Measurements from ENCODE around the gene TOP2A.

The TOP2A gene

DNA sequence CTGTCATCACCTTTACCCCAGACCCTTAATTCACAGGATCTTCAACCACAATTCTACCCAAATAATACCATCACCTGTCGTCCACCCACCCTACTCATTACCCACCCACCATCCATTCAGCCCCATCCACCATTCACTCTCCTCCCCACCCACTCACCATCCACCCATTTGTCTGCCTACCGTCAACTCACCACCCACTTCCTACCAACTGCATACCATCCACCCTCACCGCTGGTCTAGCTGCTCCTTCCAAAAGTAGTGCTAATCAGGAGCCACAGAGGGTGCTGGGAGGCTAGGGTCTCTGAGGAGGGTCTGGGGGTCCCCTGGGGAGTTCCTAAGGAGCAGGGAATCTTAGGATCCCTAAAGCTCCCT, 13.5 kb upstream of the TOP2A start:
- no peak overlapping the region for H2AK5ac ChIP-seq (ENCODE audit: low read length, severe bottlenecking)
- no peaks in the 10 kb centered on the region for H3K36me3 ChIP-seq (ENCODE audit: control insufficient read depth in 1 of 2, insufficient read depth in 2 of 2, low read depth in 1 of 2, low read length in 2 of 2)
- no peak overlapping the region for H2AFZ ChIP-seq (ENCODE audit: low read depth, low read length)
- H3K27ac ChIP-seq (ENCODE audit: low read length, poor library complexity, severe bottlenecking), result no peak overlapping the region
- H3K27me3 ChIP-seq (ENCODE audit: control insufficient read depth in 1 of 2, insufficient read depth in 1 of 2, low read length in 2 of 2), result no peaks in the 10 kb centered on the region
- DNase-seq, result no peak
- H3K79me1 ChIP-seq (replicated peaks; ENCODE audit: low read length, poor library complexity, severe bottlenecking), result no peaks in the 10 kb centered on the region
- no peak overlapping the region for H4K91ac ChIP-seq (ENCODE audit: low read length)
- WGBS, result 80% methylated on average over 3 of the region's 3 CpGs
- H3K9me3 ChIP-seq (ENCODE audit: control insufficient read depth, low read length), result no peaks in the 10 kb centered on the region
- no peak overlapping the region for H3K14ac ChIP-seq (ENCODE audit: low read length in 2 of 2)
- H3K4me3 ChIP-seq (ENCODE audit: insufficient read depth in 1 of 2, low read depth in 1 of 2, low read length in 2 of 2), result no peak overlapping the region
- H3K4ac ChIP-seq (ENCODE audit: low read depth in 1 of 2, low read length in 2 of 2), result no peak overlapping the region
- no peak overlapping the region for H3K23ac ChIP-seq (ENCODE audit: low read length in 2 of 2)
- no peak overlapping the region for H2BK5ac ChIP-seq (ENCODE audit: low read depth, low read length, poor library complexity, severe bottlenecking)
- H3K4me2 ChIP-seq (ENCODE audit: low read length, poor library complexity, severe bottlenecking), result no peak overlapping the region
- H4K8ac ChIP-seq (ENCODE audit: low read length), result no peak overlapping the region
- no peak overlapping the region for H3K9ac ChIP-seq (ENCODE audit: low read length)
- H2BK120ac ChIP-seq (ENCODE audit: low read depth, low read length), result no peak overlapping the region
- no peak overlapping the region for H2BK12ac ChIP-seq (ENCODE audit: low read length in 2 of 2)
- H3K4me1 ChIP-seq (ENCODE audit: control insufficient read depth, insufficient read depth, low read depth, low read length), result no peaks in the 10 kb centered on the region
- H3K18ac ChIP-seq (ENCODE audit: low read depth in 1 of 2, low read length in 2 of 2), result no peak overlapping the region
- no peak overlapping the region for H2BK15ac ChIP-seq (ENCODE audit: low read depth, poor library complexity, severe bottlenecking)

- H3K4me3 ChIP-seq (ENCODE audit: insufficient read depth in 1 of 2, low read depth in 1 of 2, low read length in 2 of 2), result no peak overlapping the region
- no peak overlapping the region for H2BK15ac ChIP-seq (ENCODE audit: low read depth, poor library complexity, severe bottlenecking)
- no peak overlapping the region for H2BK120ac ChIP-seq (ENCODE audit: low read depth, low read length)
- H2BK5ac ChIP-seq (ENCODE audit: low read depth, low read length, poor library complexity, severe bottlenecking), result no peak overlapping the region
- H3K27me3 ChIP-seq (ENCODE audit: control insufficient read depth in 1 of 2, insufficient read depth in 1 of 2, low read length in 2 of 2), result no peaks in the 10 kb centered on the region
- DNase-seq, result no peak
- H3K9me3 ChIP-seq (ENCODE audit: control insufficient read depth, low read length), result no peaks in the 10 kb centered on the region
- no peak overlapping the region for H4K8ac ChIP-seq (ENCODE audit: low read length)
- no peak overlapping the region for H3K27ac ChIP-seq (ENCODE audit: low read length, poor library complexity, severe bottlenecking)
- H3K4me1 ChIP-seq (ENCODE audit: control insufficient read depth, insufficient read depth, low read depth, low read length), result no peaks in the 10 kb centered on the region
- no peaks in the 10 kb centered on the region for H3K79me1 ChIP-seq (replicated peaks; ENCODE audit: low read length, poor library complexity, severe bottlenecking)
- H3K4me2 ChIP-seq (ENCODE audit: low read length, poor library complexity, severe bottlenecking), result no peak overlapping the region
- H3K4ac ChIP-seq (ENCODE audit: low read depth in 1 of 2, low read length in 2 of 2), result no peak overlapping the region
- H3K9ac ChIP-seq (ENCODE audit: low read length), result no peak overlapping the region
- 82% methylated on average over 10 of the region's 10 CpGs for WGBS
- no peak overlapping the region for H2BK12ac ChIP-seq (ENCODE audit: low read length in 2 of 2)
- no peak overlapping the region for H3K18ac ChIP-seq (ENCODE audit: low read depth in 1 of 2, low read length in 2 of 2)
- no peaks in the 10 kb centered on the region for H3K36me3 ChIP-seq (ENCODE audit: control insufficient read depth in 1 of 2, insufficient read depth in 2 of 2, low read depth in 1 of 2, low read length in 2 of 2)
- H3K14ac ChIP-seq (ENCODE audit: low read length in 2 of 2), result no peak overlapping the region
- H2AFZ ChIP-seq (ENCODE audit: low read depth, low read length), result no peak overlapping the region
- no peak overlapping the region for H2AK5ac ChIP-seq (ENCODE audit: low read length, severe bottlenecking)
- H4K91ac ChIP-seq (ENCODE audit: low read length), result no peak overlapping the region
- no peak overlapping the region for H3K23ac ChIP-seq (ENCODE audit: low read length in 2 of 2)
Measured at GRCh38 chr17:40430272-40431230, 12.9 kb upstream of the TOP2A start.

DNA sequence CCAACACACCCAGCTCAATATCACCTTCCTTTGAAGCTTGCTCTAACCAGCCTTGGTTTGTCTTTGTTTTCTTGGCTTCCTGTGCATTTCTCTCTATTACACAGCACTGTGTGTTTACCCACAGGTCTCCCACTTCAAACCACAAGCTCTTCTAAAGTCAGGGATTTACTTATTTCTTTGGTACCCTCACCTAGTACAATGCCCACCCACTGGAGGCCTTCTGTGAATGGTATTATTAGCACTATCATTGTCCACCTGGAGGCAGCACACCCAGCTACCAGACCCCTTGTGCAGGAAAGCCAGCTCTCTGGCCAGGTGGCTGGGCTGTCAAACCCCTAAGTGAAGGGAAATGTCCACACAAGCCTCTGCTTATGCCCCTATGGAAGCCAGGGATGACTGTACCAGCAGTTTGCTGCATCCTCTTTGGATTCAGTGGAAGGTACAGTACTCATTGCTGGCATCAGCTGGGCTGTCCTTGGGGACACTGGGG, 9.4 kb upstream of the TOP2A start:
- H3K27me3 ChIP-seq (ENCODE audit: control insufficient read depth in 1 of 2, insufficient read depth in 1 of 2, low read length in 2 of 2), result no peaks in the 10 kb centered on the region
- H2BK12ac ChIP-seq (ENCODE audit: low read length in 2 of 2), result no peak overlapping the region
- H3K27ac ChIP-seq (ENCODE audit: low read length, poor library complexity, severe bottlenecking), result no peak overlapping the region
- H3K4me1 ChIP-seq (ENCODE audit: control insufficient read depth, insufficient read depth, low read depth, low read length), result no peaks in the 10 kb centered on the region
- H4K91ac ChIP-seq (ENCODE audit: low read length), result no peak overlapping the region
- no peak overlapping the region for H4K8ac ChIP-seq (ENCODE audit: low read length)
- H2BK15ac ChIP-seq (ENCODE audit: low read depth, poor library complexity, severe bottlenecking), result no peak overlapping the region
- no peak overlapping the region for H2AK5ac ChIP-seq (ENCODE audit: low read length, severe bottlenecking)
- no peak overlapping the region for H3K4ac ChIP-seq (ENCODE audit: low read depth in 1 of 2, low read length in 2 of 2)
- DNase-seq, result no peak
- no peaks in the 10 kb centered on the region for H3K9me3 ChIP-seq (ENCODE audit: control insufficient read depth, low read length)
- H3K14ac ChIP-seq (ENCODE audit: low read length in 2 of 2), result no peak overlapping the region
- no peak overlapping the region for H3K9ac ChIP-seq (ENCODE audit: low read length)
- H2AFZ ChIP-seq (ENCODE audit: low read depth, low read length), result no peak overlapping the region
- H3K4me3 ChIP-seq (ENCODE audit: insufficient read depth in 1 of 2, low read depth in 1 of 2, low read length in 2 of 2), result no peak overlapping the region
- no peak overlapping the region for H3K4me2 ChIP-seq (ENCODE audit: low read length, poor library complexity, severe bottlenecking)
- no peaks in the 10 kb centered on the region for H3K36me3 ChIP-seq (ENCODE audit: control insufficient read depth in 1 of 2, insufficient read depth in 2 of 2, low read depth in 1 of 2, low read length in 2 of 2)
- H2BK120ac ChIP-seq (ENCODE audit: low read depth, low read length), result no peak overlapping the region
- no peaks in the 10 kb centered on the region for H3K79me1 ChIP-seq (replicated peaks; ENCODE audit: low read length, poor library complexity, severe bottlenecking)
- no peak overlapping the region for H3K18ac ChIP-seq (ENCODE audit: low read depth in 1 of 2, low read length in 2 of 2)
- H3K23ac ChIP-seq (ENCODE audit: low read length in 2 of 2), result no peak overlapping the region
- no peak overlapping the region for H2BK5ac ChIP-seq (ENCODE audit: low read depth, low read length, poor library complexity, severe bottlenecking)

DNA sequence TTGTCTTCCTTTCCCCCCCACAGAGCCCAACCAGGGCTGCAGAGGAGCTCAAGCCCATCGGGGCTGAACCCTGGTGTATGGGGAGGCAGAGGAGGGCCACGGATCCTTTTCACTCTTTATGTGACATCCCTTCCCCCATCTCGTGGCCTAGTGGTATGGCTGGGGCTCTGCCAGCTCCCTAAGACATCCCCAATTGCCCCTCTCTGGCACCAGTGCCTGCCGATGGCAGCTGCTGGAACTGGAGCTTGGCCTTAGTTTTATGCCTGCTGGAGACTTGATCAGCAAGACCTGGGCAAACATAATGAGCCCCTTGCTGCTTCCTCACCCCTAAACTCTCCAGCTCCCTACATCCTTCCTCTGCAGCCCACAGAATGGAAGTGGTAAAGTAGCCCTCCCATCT, 8.0 kb upstream of the TOP2A start:
- Histone ChIP-seq H3K14ac (ENCODE audit: low read length in 2 of 2) (no peak overlapping the region), H2BK15ac (ENCODE audit: low read depth, poor library complexity, severe bottlenecking) (no peak overlapping the region), H2BK120ac (ENCODE audit: low read depth, low read length) (no peak overlapping the region), H3K9ac (ENCODE audit: low read length) (no peak overlapping the region), H2AK5ac (ENCODE audit: low read length, severe bottlenecking) (no peak overlapping the region), H3K79me1 (replicated peaks; ENCODE audit: low read length, poor library complexity, severe bottlenecking) (no peaks in the 10 kb centered on the region), H3K9me3 (ENCODE audit: control insufficient read depth, low read length) (no peaks in the 10 kb centered on the region), H4K91ac (ENCODE audit: low read length) (no peak overlapping the region), H3K4me3 (ENCODE audit: insufficient read depth in 1 of 2, low read depth in 1 of 2, low read length in 2 of 2) (no peak overlapping the region), H3K23ac (ENCODE audit: low read length in 2 of 2) (no peak overlapping the region), H3K36me3 (ENCODE audit: control insufficient read depth in 1 of 2, insufficient read depth in 2 of 2, low read depth in 1 of 2, low read length in 2 of 2) (no peaks in the 10 kb centered on the region), H4K8ac (ENCODE audit: low read length) (no peak overlapping the region), H3K18ac (ENCODE audit: low read depth in 1 of 2, low read length in 2 of 2) (no peak overlapping the region), H2BK12ac (ENCODE audit: low read length in 2 of 2) (no peak overlapping the region), H3K4me1 (ENCODE audit: control insufficient read depth, insufficient read depth, low read depth, low read length) (no peaks in the 10 kb centered on the region), H3K4me2 (ENCODE audit: low read length, poor library complexity, severe bottlenecking) (no peak overlapping the region), H2AFZ (ENCODE audit: low read depth, low read length) (no peak overlapping the region), H3K4ac (ENCODE audit: low read depth in 1 of 2, low read length in 2 of 2) (no peak overlapping the region), H3K27ac (ENCODE audit: low read length, poor library complexity, severe bottlenecking) (no peak overlapping the region), H2BK5ac (ENCODE audit: low read depth, low read length, poor library complexity, severe bottlenecking) (no peak overlapping the region), H3K27me3 (ENCODE audit: control insufficient read depth in 1 of 2, insufficient read depth in 1 of 2, low read length in 2 of 2) (no peaks in the 10 kb centered on the region)
- no peak for DNase-seq
- 89% methylated on average over 4 of the region's 4 CpGs for WGBS
